Motor neuron (in vitro differentiated cells): ENCODE data around the gene AFAP1. TPM values are rescaled to one million over a fixed set of nuclear protein-coding genes. Genes with fewer than 3 reads are reported as not detected.

Experiments
- ATAC-seq, 8 experiments: fragments of 200-7000 bp; cut with Tn5 transposase; replicated peaks in 6 of 8; 2 replicates each; pipeline ENCODE4 v1.8.0; 2021; ENCODE audit warnings: mild to moderate bottlenecking in 8 of 8, moderate library complexity in 8 of 8
- H3K27ac ChIP-seq, 2 donors: fragments of 250-450 bp; sonication (Bioruptor Pico); 2 replicates each; pipeline ENCODE4 v1.9.0; 2021; ENCODE audit warnings: antibody characterized with exemption in 2 of 2, mild to moderate bottlenecking in 2 of 2, moderate library complexity in 1 of 2
- H3K4me1 ChIP-seq, 2 donors: fragments of 250-450 bp; sonication (Bioruptor Pico); replicated peaks in 1 of 2; 2 replicates each; pipeline ENCODE4 v1.6.1; 2021; ENCODE audit warnings: antibody characterized with exemption in 2 of 2, mild to moderate bottlenecking in 2 of 2, moderate library complexity in 1 of 2
- H3K4me3 ChIP-seq, 5 donors: fragments of 250-450 bp; sonication (Bioruptor Pico); 2 replicates each; pipeline ENCODE4 v1.9.0; 2021; ENCODE audit warnings: antibody characterized with exemption in 5 of 5, mild to moderate bottlenecking in 5 of 5, moderate library complexity in 4 of 5
- WGBS, 10 experiments: fragments of 450-650 bp; shearing (Covaris generic); methylation state at CpG; one replicate each; pipeline ENCODE4 v1.0.0; 2022; 5-methylcytosine and 5-hydroxymethylcytosine counted together
- in situ Hi-C, 9 experiments: fragments of 400-800 bp; cut with MboI; loops; one replicate each; pipeline ENCODE4 v1.15.0; 2021; ENCODE audit warnings: low sequenced_read_pairs in 9 of 9, low pct_unique_long_range_greater_than_20kb in 2 of 9; ENCODE audit not compliant: unreplicated experiment in 9 of 9
- total RNA-seq, 8 experiments: library from RNA; unstranded; fragments of 300-600 nt; gene quantifications; 2 replicates each; pipeline versions ENCODE4 v1.2.3 to v1.2.4, GENCODE V29; 2022

The AFAP1 gene
- total RNA-seq, 8 experiments from 2014 or later = 25.1 to 209 (median 41.4) TPM

- H3K4me1 ChIP-seq = peaks cover 17 to 28% of the 10 kb centered on the region in 2 donors
- no peak overlapping the region for H3K4me3 ChIP-seq
- WGBS, 10 experiments = 80 to 100% (median 96%) methylated on average over 1 to 6 of the region's 7 CpGs; no CpG with 5 or more reads in 2 of the 10 experiments
- ATAC-seq = no peak
- in situ Hi-C loops = no loop called here
- H3K27ac ChIP-seq = no peak overlapping the region
Measured at GRCh38 chr4:7759635-7760034, 180.0 kb downstream of the AFAP1 start.

GRCh38 chr4:7759216-7759615, 180.4 kb downstream of the AFAP1 start:
- no peak overlapping the region for H3K27ac ChIP-seq
- in situ Hi-C loops = no loop called here
- H3K4me3 ChIP-seq = no peak overlapping the region
- 40 to 100% (median 85%) methylated on average over 1 to 12 of the region's 12 CpGs; no CpG with 5 or more reads in 1 of the 10 experiments for WGBS, 10 experiments
- no peak for ATAC-seq
- H3K4me1 ChIP-seq = peaks cover 17 to 28% of the 10 kb centered on the region in 2 donors

GRCh38 chr4:7758476-7758875, 181.2 kb downstream of the AFAP1 start:
- 78 to 100% (median 92%) methylated on average over 1 to 5 of the region's 11 CpGs; no CpG with 5 or more reads in 1 of the 10 experiments for WGBS, 10 experiments
- in situ Hi-C loops = no loop called here
- ATAC-seq = no peak
- no peak overlapping the region for H3K27ac ChIP-seq
- no peak overlapping the region for H3K4me3 ChIP-seq
- peaks cover 17 to 28% of the 10 kb centered on the region in 2 donors for H3K4me1 ChIP-seq

- H3K4me3 ChIP-seq = no peak overlapping the region
- 0 to 75% (median 37%) methylated on average over 1 to 17 of the region's 22 CpGs; no CpG with 5 or more reads in 2 of the 10 experiments for WGBS, 10 experiments
- H3K27ac ChIP-seq = peak overlapping the region in 1 of 2 donors; percentile 59
- peaks cover 17 to 28% of the 10 kb centered on the region in 2 donors for H3K4me1 ChIP-seq
- in situ Hi-C loops = no loop called here
- peak in 4 of 8 experiments; percentile 38 to 67 (median 63) for ATAC-seq
Measured at GRCh38 chr4:7757501-7758471, 181.9 kb downstream of the AFAP1 start.

- H3K4me3 ChIP-seq = no peak overlapping the region
- in situ Hi-C loops = no loop called here
- peak overlapping the region in 1 of 2 donors; percentile 59 for H3K27ac ChIP-seq
- 92 to 100% (median 94%) methylated on average over 2 to 15 of the region's 32 CpGs; no CpG with 5 or more reads in 4 of the 10 experiments for WGBS, 10 experiments
- H3K4me1 ChIP-seq = peaks cover 17 to 28% of the 10 kb centered on the region in 2 donors
- peak in 3 of 8 experiments; percentile 3 to 18 (median 11) for ATAC-seq
Measured at GRCh38 chr4:7756561-7757355, 182.9 kb downstream of the AFAP1 start.

- in situ Hi-C loops = no loop called here
- 86 to 100% (median 100%) methylated on average over 2 to 7 of the region's 14 CpGs; no CpG with 5 or more reads in 7 of the 10 experiments for WGBS, 10 experiments
- H3K27ac ChIP-seq = no peak overlapping the region
- peaks cover 17 to 28% of the 10 kb centered on the region in 2 donors for H3K4me1 ChIP-seq
- ATAC-seq = peak in 1 of 8 experiments; percentile 7
- H3K4me3 ChIP-seq = no peak overlapping the region
Measured at GRCh38 chr4:7756071-7756470, 183.6 kb downstream of the AFAP1 start.

GRCh38 chr4:7755561-7755960, 184.1 kb downstream of the AFAP1 start:
- Histone ChIP-seq H3K4me3 (no peak overlapping the region), H3K4me1 (peaks cover 17 to 28% of the 10 kb centered on the region in 2 donors), H3K27ac (no peak overlapping the region)
- ATAC-seq = peak in 2 of 8 experiments; percentile 3 to 51
- WGBS, 10 experiments = 74 to 80% (median 74%) methylated on average over 1 to 8 of the region's 16 CpGs; no CpG with 5 or more reads in 7 of the 10 experiments
- in situ Hi-C loops = no loop called here

GRCh38 chr4:7754565-7755262, 184.9 kb downstream of the AFAP1 start:
- H3K4me1 ChIP-seq = peaks cover 17 to 28% of the 10 kb centered on the region in 2 donors
- ATAC-seq = peak in 1 of 8 experiments; percentile 5
- no peak overlapping the region for H3K4me3 ChIP-seq
- in situ Hi-C loops = no loop called here
- 94 to 100% methylated on average over 1 to 6 of the region's 21 CpGs; no CpG with 5 or more reads in 8 of the 10 experiments for WGBS, 10 experiments
- H3K27ac ChIP-seq = no peak overlapping the region

GRCh38 chr4:7753931-7754465, 185.7 kb downstream of the AFAP1 start:
- ATAC-seq = peak in 1 of 8 experiments; percentile 4
- Histone ChIP-seq H3K4me3 (no peak overlapping the region), H3K27ac (no peak overlapping the region), H3K4me1 (peaks cover 17 to 28% of the 10 kb centered on the region in 2 donors)
- in situ Hi-C loops = no loop called here
- 74 to 100% (median 94%) methylated on average over 1 to 10 of the region's 15 CpGs; no CpG with 5 or more reads in 1 of the 10 experiments for WGBS, 10 experiments

GRCh38 chr4:7753271-7753670, 186.4 kb downstream of the AFAP1 start:
- in situ Hi-C loops = no loop called here
- Histone ChIP-seq H3K27ac (no peak overlapping the region), H3K4me1 (peaks cover 17 to 28% of the 10 kb centered on the region in 2 donors), H3K4me3 (no peak overlapping the region)
- WGBS, 10 experiments = 83 to 100% (median 96%) methylated on average over 1 to 11 of the region's 15 CpGs; no CpG with 5 or more reads in 2 of the 10 experiments
- no peak for ATAC-seq

- Histone ChIP-seq H3K27ac (no peak overlapping the region), H3K4me3 (no peak overlapping the region), H3K4me1 (peaks cover 11 to 27% of the 10 kb centered on the region in 2 donors)
- ATAC-seq = peak in 3 of 8 experiments; percentile 22 to 42 (median 25)
- in situ Hi-C loops = no loop called here
- WGBS, 10 experiments = 86 to 100% (median 100%) methylated on average over 1 to 5 of the region's 6 CpGs; no CpG with 5 or more reads in 5 of the 10 experiments
Measured at GRCh38 chr4:7752649-7753048, 187.0 kb downstream of the AFAP1 start.

- Histone ChIP-seq H3K4me3 (no peak overlapping the region), H3K27ac (no peak overlapping the region), H3K4me1 (peaks cover 0 to 10% of the 10 kb centered on the region in 2 donors)
- in situ Hi-C loops = no loop called here
- no peak for ATAC-seq
Measured at GRCh38 chr4:7750972-7751371, 188.7 kb downstream of the AFAP1 start.
